CD4-positive, alpha-beta T cell treated with Interleukin-6 at 100 ng/mL for 8 hours (primary cell): ENCODE data around the gene PARD3.

Source experiments
- DNase-seq: peaks from one replicate; pipeline ENCODE4 v3.0.0-alpha.2; 2020; ENCODE audit warnings: mixed read lengths, low spot score

Gene PARD3

DNA sequence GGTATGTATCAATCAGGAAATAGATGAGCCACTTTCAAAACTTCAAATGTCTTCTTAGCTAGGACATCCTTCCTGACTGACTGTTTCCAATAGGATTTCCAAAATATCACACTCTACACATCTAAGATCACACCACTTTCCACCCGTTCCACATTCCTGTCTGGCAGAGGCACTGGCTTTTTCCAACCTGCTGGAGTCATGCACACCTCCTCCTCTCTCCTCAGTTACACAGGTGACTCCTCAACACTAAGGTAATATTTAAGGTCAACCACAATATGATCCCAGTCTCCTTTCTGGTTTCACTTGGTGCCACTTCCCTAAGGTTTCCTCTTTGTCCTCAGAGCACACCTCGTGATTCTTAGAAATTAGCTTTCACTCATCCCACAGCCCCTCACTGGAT lies 196.5 kb downstream of the PARD3 start:
- DNase-seq: no peak

DNA sequence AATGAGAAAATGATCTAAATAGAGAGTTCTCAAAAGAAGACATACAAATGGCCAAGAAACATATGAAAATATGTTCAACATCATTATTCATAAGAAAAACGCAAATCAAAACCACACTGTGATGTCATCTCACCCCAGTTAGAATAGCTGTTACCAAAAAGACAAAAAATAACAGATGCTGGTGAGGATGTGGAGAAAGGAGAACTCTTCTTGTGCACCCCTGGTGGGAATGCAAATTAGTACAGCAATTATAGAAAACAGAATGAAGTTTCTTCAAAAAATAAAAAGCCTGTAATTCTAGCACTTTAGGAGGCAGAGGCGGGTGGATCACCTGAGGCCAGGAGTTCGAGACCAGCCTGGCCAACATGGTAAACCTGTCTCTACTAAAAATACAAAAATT lies 199.3 kb downstream of the PARD3 start:
- no peak for DNase-seq

DNA sequence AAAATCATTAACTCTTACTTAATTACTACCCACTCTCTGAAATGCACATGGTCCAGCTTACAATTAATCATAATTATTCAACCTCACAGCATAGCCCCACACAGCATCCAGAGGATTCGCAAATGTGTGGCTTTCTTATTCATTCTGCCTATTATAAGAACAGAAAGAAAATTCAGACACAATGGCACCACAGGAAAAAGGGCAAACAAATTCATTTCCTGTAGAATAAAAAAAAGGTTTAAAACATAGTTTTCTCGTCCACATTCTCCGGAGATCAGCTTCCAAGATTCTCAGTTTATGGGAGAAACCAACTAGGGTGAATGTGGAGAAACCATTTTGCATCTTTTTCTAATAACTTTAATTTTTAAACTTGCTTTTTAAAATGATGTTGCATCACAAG lies 201.6 kb downstream of the PARD3 start:
- no peak for DNase-seq

DNA sequence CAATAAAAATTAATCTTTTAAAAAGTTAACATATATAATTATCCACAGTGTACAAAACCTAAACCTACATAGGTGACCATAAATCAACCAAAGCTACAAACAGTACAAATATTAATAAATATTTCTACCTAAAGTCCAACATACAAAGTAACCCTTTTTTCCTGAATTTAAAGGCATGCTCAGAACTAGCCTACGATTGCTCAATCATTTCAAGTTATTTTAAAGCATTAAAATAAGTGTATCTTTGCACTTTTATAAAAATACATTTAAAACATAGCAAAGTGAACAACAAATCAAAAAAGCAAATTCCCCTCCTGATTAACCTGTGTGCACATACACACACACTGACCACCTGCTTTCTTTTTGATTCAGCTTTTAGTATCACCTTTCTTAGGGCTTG lies 202.2 kb downstream of the PARD3 start:
- DNase-seq: no peak

DNA sequence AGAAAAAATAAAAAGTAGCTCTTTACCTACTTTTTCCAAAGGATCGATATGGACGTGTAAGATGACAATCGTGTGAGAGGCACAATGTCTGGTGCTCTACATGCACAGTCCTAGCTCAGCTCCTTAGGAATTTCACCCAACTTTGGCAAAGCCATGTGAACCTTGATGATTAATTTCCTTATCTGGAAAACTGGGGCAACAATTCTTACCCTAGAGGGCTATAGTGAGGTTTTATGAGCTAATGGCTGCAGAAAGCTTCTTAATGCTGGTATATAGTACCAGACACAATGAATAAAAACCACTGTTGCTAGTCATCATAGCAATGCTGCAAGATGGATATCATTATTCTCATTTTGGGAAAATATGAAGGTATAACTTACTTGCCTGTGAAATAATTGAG lies 202.7 kb downstream of the PARD3 start:
- no peak for DNase-seq

DNA sequence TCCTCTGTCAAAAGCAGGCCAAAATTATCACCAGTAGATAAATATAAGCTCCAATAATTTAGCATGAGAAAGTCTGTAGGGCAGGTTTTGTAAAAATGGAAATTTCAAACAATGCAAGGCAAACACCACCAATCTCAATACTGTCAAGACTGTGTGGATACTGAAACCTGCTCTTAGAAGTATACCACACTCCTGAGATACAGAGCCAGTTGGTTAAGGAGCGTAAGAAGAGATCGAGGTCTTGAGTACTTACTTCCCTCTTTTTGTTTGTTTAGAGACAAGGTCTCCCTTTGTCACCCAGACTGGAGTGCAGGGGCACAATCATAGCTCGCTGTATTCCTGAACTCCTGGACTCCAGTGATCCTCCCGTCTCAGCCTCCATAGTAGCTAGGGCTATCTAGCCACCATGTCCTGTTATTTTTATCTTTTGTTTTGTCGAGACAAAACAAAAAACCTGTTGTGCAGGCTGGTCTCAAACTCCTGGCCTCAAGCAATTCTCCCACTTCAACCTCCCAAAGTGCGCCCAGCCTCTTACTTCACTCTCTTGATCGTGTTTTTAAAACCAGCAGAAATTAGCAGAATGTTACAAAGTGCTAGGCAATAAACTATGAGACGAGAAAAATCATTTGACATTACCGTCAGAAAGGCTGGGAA lies 205.7 kb downstream of the PARD3 start:
- DNase-seq: no peak

DNA sequence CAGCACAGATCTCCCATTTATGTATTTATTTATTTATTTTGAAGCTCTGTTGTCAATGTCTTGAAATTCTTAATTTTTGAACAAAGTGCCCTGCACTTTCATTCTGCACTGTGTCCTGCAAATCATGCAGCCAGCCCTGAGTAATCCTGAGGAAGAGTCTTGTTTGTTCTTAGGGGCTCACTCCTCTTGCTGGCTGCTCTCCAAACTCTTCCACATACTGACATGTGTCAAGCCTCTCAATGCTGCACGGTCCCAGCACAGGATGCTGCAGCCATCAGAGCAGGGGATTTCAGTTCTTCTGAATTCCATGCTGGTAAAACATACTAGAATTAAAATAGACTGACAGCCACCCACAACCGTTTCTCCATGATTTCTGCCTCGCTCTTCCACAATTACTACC lies 207.2 kb downstream of the PARD3 start:
- no peak for DNase-seq

DNA sequence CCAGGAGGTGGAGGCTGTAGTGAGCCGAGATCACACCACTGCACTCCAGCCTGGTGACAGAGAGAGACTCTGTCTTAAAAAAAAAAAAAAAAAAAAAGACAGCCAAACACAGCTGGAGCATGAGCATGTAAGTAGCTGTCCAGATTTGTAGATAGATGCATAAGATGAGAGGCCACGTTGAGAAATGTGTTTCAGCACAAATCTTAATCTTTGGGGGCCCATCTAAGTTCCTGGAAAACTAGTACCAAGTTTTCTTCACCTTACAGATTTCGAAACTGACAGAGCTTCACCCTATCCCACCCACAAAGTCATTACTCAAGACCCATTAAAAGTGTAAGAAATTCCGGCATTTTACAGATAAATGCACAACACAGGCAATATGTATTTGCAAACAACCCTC lies 208.2 kb downstream of the PARD3 start:
- no peak for DNase-seq

DNA sequence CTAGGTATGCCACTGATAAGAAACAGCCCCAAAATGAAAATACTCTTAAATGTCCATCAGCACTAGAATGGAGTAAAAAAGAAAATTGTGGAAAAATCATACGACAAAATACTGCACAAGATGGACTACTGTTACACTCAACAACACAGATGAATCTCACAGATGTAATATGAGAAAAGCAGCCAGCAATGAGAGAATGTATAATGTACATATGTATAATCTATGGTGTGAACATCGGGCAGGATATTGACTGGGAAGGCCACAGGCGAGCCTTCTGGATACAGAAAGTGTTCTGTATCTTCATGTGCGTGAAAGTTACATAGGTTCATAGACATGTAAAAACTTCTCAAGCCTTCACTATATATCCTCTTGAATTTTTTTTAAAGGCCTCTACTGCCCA lies 212.6 kb downstream of the PARD3 start:
- DNase-seq: no peak

DNA sequence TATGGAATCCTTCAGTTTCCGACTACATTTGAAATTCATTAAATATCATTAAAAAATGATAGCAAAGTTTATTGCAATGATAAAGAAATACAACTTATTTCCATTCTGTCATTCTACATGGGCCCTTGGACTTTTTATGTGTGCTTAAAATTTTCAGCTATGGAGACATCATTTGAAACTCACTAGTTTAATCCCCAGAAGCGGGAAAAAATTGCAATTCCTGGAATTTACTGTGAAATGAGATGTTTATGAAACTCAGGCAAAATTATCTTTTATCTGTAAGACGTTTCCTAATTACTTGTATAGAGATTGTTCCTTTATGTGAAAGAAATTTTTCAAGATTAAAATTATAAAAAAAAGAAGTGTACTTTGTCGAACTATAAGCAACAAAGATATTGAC lies 213.4 kb downstream of the PARD3 start:
- DNase-seq: no peak

DNA sequence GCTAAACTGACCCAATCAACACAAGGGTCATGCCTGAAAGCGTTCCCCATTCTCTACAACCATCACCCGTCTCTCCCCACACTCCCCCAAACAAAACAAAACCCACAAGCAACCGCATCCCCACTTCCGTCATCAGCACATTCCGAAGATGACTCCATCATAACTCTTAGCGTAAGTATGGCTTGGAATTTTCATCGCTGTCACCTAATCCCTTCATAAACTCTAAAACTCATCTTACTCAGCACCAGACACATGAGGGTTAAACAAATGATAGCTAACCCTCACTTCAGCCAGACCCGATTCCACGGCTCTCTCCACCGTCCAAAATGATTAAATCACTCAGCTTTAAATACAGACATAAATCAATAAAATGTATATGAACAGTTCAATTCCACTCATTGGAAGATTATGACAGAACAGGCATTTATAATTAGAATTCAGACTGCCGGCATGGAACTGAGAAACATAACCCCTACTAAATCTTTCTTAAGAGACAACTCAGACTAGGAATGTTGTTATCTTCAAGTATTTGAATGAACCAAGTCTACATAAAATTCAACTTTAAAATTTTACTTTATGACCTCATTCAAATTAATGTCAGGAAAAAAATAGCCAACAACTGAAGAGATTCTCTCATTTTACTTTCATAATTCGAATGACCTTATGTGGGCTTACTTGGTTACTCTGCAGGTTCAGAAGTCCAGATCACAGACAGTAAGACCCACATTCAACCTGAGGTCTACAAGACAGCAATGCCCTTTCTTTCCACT lies 215.9 kb downstream of the PARD3 start:
- no peak for DNase-seq

DNA sequence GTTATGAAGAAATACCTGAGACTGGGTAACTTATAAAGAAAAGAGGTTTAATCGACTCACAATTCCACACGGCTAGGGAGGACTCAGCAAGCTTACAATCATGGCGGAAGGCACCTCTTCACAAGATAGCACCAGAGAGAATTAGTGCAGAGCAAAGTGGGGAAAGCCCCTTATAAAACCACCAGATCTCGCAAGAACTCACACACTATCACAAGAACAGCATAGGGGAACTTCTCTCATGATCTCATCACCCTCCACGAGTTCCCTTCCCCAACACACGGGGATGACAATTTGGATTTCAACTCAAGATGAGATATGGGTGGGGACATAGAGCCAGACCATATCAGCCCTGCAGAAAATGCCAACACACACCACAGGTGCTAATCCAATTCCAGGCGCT lies 218.7 kb downstream of the PARD3 start:
- DNase-seq: no peak

DNA sequence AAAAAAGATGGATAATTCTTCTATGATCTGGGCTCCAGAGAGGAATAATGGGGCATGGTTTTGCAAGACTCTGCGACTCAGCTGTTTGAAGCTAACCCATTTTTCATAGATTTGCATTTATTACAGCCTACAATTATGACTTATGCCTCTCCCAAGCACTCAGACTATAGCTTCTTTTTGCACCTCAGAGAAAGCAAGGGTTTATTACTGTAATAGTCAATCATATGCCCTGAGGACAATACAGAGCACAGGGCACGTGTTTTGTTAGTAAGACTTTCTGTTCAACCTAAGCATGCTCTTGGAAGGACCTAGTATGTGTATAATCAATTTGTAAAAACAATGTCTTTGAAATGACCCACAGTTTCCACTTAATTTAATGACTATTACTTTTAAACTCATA lies 221.2 kb downstream of the PARD3 start:
- DNase-seq: no peak

DNA sequence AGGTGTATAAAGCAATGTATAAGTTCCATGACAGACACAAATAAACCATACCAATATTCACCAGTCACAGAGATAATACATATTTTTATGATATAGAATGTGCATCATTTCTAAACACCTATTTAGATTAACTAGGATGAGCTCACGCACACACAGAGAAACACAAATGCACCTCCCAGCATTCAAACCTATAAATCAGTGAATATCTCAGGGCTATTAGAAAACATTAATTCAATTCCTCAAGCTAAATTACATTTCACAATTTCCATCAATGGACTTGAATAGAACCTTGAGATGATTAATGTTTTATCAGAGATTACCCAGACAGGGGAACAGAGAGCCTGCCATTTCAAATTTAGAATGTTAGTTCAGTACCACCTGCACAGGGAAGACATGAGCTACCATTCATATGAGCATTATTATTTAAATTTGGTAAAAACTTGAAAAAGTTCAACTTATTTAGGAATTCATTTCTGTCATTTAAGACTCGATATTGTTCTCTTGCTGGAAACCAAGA lies 221.7 kb downstream of the PARD3 start:
- no peak for DNase-seq

DNA sequence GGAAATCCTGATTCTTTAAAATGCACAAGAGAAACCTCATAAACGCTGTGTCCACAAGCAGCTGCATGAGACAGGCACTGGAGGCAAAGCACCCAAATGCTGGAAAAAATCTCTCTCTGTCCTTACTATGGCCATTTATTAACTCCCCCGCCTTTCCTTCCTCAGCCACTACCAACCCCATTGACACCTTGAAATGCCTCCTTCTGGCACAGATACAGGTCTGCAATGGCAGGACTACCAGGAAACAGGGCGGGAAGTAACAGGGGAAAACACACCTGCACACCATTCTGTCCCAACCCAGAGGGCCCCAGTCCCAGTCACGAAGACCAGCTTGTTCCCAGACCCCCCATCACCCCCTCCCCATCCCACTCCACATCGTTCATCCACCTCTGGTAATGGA lies 224.3 kb downstream of the PARD3 start:
- DNase-seq: no peak

DNA sequence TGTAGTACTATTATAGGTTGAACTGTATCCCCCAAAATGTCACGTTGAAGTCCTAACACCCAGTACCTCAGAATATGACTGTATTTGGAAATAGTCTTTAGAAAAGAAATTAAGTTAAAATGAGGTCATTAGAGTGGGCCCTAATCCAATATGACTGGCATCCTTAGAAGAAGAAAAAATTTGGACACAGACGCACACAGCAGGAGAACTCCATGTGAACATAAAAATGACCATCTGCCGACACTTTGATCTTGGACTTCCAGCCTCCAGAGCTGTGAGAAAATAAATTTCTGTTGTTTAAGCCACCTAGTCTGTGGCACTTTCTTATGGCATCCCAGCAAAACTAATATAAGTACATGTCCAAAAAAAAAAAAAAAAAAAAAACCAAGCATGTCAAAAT lies 225.8 kb downstream of the PARD3 start:
- no peak for DNase-seq

DNA sequence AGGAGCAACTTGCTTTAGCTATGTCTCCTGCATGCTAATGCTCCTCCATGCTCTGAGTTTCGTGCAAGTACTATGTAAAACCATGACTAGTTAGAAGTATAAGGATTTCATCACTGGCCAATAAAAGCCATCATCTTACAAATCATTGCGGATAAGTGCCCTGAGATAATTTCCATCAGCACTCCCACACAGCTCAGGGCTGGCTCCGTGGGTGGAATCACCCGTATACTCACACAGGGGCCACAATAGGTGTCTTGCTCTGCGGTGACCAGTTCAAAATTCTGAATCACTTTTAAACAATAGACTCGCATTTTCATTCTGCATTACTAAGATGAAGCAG lies 227.4 kb downstream of the PARD3 start:
- DNase-seq: no peak

DNA sequence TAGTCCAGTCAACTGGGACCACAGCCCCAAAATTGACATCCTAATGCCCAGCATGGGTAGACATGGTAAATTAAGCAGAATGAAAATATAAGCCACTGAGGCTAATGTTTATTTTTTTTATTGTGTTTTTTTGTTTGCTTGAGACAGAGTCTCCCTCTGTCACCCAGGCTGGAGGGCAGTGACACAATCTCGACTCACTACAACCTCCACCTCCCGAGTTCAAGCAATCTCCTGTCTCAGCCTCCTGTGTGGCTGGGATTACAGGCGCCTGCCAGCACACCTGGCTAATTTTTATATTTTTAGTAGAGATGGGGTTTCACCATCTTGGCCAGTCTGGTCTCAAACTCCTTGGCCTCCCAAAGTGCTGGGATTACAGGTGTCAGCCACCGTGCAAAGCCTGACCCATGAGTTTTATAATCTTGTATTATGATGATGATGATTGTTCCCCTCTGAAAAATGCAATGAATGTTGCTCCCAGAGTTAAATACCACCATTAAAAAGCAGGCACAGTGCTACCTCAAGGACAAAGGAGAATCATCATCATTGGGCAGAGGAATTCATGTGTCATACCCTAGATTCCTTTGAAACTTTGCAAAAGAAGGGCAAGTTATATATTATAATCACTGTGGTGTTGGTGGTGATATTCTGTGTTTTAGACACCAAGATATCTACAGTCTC lies 228.0 kb downstream of the PARD3 start:
- no peak for DNase-seq

DNA sequence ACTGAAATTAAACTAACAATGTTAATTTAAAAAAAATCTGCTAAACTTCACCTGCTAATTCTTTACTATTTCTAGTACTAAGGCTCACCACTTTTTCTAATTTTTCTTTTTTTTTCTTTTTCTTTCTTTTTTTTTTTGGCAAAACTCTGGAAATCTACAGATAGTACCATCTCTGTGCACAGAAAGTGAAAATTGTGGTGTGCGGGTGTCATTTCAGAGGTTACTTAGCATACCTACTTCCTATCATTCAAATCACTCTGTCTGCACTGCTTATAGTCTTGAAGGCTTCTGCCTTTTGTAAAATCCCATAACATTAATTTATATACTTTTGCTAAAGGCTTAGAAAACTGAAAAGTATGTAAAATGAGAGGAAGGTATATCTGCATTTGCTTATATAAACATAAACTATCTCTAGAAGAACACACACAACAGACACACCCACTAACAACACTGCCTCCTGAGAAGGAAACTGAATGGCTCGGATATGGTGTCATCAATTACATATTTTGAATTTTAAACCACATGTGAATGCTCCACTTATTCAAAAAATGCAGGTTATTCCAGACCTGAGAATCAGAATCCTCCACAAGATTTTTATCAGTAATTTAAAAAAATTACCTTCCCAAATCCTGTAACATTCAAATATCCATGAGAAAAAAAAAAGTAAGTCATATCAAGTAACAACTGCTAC lies 229.5 kb downstream of the PARD3 start:
- no peak for DNase-seq

DNA sequence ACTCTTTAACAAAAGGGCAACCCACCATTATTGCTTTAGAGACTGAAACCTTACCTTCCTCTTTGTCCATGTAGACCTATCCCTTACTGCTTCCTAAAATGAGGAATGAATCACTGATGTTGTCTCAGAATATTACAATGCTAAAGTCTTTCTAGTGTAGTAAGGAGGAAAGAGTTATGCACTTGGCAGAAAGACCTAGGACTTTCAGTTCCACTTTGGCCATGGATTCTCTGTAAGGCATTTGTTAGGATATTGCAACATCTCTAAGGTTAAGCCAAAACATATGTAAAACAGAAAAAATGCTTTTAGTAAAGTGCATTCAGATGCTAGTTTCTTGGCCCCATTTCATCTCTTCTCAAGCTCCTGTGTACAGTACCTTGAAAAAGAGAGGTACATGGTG lies 230.9 kb downstream of the PARD3 start:
- no peak for DNase-seq

DNA sequence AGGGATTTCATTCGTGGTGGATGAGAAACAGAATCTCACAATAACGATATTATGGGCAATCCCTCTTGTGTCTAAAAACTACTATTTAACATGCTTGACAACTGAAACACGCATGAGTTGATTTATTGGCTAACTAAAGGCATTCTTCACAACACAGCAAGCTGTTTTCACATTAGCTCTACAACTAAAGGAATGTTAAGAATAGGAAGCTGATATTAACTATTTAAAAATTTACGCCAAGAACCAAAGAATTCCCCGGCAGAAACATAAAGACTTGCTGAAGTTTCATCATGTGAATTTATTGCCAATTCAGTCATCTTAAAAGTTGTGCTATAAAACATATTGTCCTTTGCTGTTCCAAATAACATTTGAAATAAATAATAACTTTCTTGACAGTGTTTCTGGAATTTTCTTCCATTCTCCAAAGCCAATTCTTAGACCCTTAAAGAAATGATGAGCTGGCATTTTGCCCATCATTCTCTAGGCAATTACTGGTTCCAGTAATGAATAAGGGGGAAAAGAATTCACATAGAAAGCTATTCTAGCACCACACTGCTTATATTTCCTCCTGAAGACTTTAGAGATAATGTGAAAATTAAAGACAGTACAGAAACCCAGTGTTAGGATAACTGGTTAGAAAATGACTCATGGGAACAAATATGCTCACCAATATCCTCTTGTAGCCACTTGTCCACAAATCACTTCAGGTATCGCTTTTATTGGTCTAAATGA lies 233.1 kb downstream of the PARD3 start:
- no peak for DNase-seq

DNA sequence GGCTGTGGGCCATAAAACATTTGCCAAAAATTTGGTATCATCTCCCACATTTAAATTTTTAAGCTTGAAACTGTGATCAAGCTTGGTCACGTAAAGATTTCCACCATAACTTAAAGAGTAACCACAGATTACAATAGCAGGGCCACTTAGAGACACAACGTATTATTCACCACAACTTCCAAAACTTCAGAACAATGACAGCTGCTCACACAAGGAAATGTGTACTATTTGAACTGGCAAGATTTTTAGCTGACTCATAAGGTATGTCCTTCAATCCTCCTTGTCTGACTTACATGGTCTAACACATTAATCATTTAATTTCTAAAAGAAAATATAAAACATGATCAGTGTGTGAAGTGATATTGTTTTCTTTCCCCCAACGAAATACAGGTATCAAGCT lies 234.5 kb downstream of the PARD3 start:
- no peak for DNase-seq
